ENCODE measurements around the gene PFDN4.

Gene PFDN4

DNA sequence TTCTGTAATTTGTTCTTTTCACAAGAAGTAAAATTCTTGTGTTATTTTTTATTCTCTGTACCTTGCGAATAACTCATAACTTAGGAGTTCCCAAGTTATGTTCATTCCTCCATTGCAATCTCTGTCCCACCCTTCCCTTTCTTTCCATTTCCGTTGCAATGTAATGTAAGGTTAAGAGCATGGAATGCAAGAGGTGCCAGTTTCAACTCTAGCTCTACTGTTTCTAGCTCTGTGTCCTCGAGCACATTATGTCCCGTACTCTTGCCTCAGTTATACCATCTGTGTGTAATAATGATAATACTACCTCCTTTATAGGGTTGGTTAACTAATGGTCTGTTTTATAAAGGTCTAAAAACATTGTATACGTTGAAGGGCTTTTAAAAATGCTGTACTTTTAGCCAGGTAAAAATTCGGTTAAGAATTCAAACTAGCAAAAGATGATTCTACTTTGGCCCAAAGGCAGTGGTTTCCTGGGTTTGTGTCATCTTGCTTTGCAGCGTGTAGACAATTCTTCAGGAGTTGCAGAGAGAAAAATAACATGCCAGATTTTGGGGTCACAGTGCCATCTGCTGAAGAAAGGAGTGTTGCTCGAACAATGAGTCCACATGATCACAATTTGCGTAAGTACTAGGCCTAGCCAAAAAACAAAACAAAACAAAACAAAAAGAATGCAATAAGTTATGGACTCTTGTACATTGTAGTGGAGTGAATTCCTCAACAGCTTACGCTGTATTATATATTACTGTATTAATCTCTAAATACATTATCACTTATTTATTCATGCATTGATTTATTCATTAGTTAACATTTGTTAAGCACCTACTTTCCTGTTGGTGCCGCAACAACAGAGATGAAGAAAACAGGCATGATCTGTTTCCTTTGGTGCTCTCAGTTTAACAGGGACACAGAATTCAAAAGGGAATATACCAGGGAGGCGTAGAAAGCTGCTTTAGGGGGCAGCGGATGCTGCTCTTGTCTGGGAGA is 10.0 kb upstream of the PFDN4 start:
- Histone ChIP-seq H4K20me1 (ENCODE audit: insufficient read depth) (no peaks in the 10 kb centered on the region), H3K9ac (no peak overlapping the region), H3K27ac (no peak overlapping the region), H3K4me1 (ENCODE audit: low read depth, poor library complexity, severe bottlenecking) (peaks cover 7% of the 10 kb centered on the region), H3K4me2 (no peak overlapping the region), H3K79me2 (ENCODE audit: insufficient read depth, low read depth) (no peaks in the 10 kb centered on the region), H3K4me3 (IDR thresholded peaks at IDR 0.05; ENCODE audit: insufficient read depth, low read depth, low read length) (no peak overlapping the region), H3K27me3 (ENCODE audit: insufficient read depth, low read depth) (no peaks in the 10 kb centered on the region), H2AFZ (ENCODE audit: low read depth) (no peak overlapping the region), H3K36me3 (ENCODE audit: insufficient read depth) (no peaks in the 10 kb centered on the region)
- TF ChIP-seq, protein P1, sequence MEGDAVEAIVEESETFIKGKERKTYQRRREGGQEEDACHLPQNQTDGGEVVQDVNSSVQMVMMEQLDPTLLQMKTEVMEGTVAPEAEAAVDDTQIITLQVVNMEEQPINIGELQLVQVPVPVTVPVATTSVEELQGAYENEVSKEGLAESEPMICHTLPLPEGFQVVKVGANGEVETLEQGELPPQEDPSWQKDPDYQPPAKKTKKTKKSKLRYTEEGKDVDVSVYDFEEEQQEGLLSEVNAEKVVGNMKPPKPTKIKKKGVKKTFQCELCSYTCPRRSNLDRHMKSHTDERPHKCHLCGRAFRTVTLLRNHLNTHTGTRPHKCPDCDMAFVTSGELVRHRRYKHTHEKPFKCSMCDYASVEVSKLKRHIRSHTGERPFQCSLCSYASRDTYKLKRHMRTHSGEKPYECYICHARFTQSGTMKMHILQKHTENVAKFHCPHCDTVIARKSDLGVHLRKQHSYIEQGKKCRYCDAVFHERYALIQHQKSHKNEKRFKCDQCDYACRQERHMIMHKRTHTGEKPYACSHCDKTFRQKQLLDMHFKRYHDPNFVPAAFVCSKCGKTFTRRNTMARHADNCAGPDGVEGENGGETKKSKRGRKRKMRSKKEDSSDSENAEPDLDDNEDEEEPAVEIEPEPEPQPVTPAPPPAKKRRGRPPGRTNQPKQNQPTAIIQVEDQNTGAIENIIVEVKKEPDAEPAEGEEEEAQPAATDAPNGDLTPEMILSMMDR (conservative IDR thresholded peaks at IDR 0.05; ENCODE audit: low read depth, low read length) = 0 out of 2 replicates have a peak, but pooled peaks have one; percentile 20

DNA sequence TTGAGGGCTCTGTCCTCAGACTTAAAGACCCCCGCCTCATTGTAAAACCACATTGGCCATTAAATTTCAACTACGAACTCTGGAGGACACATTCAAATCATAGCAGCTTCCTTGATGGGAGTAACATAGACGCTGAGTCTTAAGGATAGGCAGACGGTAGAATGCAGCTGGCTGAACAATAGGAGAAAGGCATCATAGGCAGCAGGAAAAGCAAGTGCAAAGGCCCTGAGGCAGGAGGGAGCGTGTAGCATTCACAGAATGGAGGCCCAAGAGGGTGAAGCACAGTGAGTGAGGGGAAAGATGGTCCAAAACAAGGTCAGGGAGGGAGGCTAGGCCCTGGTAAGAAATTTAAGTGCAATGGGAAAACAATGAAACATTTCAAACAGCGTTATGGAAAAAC is 8.6 kb upstream of the PFDN4 start:
- H3K4me2 ChIP-seq = no peak overlapping the region
- TF ChIP-seq, protein P1 (conservative IDR thresholded peaks at IDR 0.05; ENCODE audit: low read depth, low read length) = no peak
- no peak overlapping the region for H3K4me3 ChIP-seq (IDR thresholded peaks at IDR 0.05; ENCODE audit: insufficient read depth, low read depth, low read length)
- H3K9ac ChIP-seq = no peak overlapping the region
- H3K27ac ChIP-seq = no peak overlapping the region
- H2AFZ ChIP-seq (ENCODE audit: low read depth) = peak overlapping the region; percentile 44; the same call in 1 of the 2 replicates
- no peaks in the 10 kb centered on the region for H4K20me1 ChIP-seq (ENCODE audit: insufficient read depth)
- H3K79me2 ChIP-seq (ENCODE audit: insufficient read depth, low read depth) = no peaks in the 10 kb centered on the region
- peaks cover 7% of the 10 kb centered on the region for H3K4me1 ChIP-seq (ENCODE audit: low read depth, poor library complexity, severe bottlenecking)
- no peaks in the 10 kb centered on the region for H3K27me3 ChIP-seq (ENCODE audit: insufficient read depth, low read depth)
- H3K36me3 ChIP-seq (ENCODE audit: insufficient read depth) = no peaks in the 10 kb centered on the region

DNA sequence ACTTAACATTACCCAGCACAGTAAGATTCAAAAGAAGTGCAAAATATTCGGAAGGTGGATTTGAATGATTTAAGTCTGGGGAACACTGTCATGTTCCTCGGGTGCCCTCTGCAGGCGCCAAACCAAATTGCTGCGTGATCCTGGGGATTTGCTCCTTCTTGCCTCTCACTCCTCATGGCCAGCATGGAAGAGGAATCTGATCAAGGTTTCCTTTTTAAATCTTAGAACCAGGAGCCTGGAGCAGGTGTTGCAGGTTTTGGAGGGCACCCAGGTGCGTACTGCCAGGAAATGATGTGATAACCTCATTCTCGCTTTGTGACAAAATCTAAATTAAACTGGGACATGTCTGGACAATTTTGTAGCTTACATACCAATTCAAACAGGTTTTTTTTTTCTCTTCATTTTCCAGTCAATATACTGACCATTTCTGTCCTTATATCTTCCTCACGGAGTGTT is 8.1 kb upstream of the PFDN4 start:
- no peak overlapping the region for H3K27ac ChIP-seq
- TF ChIP-seq, protein P1 (conservative IDR thresholded peaks at IDR 0.05; ENCODE audit: low read depth, low read length) = peak; percentile 98
- peak overlapping the region; percentile 44; the same call in 1 of the 2 replicates for H2AFZ ChIP-seq (ENCODE audit: low read depth)
- no peaks in the 10 kb centered on the region for H3K36me3 ChIP-seq (ENCODE audit: insufficient read depth)
- H3K4me3 ChIP-seq (IDR thresholded peaks at IDR 0.05; ENCODE audit: insufficient read depth, low read depth, low read length) = no peak overlapping the region
- no peaks in the 10 kb centered on the region for H4K20me1 ChIP-seq (ENCODE audit: insufficient read depth)
- H3K4me1 ChIP-seq (ENCODE audit: low read depth, poor library complexity, severe bottlenecking) = peaks cover 7% of the 10 kb centered on the region
- no peaks in the 10 kb centered on the region for H3K27me3 ChIP-seq (ENCODE audit: insufficient read depth, low read depth)
- H3K79me2 ChIP-seq (ENCODE audit: insufficient read depth, low read depth) = no peaks in the 10 kb centered on the region
- no peak overlapping the region for H3K9ac ChIP-seq
- no peak overlapping the region for H3K4me2 ChIP-seq

GRCh38 chr20:54200487-54201267 is 7.2 kb upstream of the PFDN4 start:
- TF ChIP-seq, protein P1 (conservative IDR thresholded peaks at IDR 0.05; ENCODE audit: low read depth, low read length) = no peak
- Histone ChIP-seq H3K27me3 (ENCODE audit: insufficient read depth, low read depth) (no peaks in the 10 kb centered on the region), H3K79me2 (ENCODE audit: insufficient read depth, low read depth) (no peaks in the 10 kb centered on the region), H3K4me1 (ENCODE audit: low read depth, poor library complexity, severe bottlenecking) (peaks cover 7% of the 10 kb centered on the region), H3K4me2 (no peak overlapping the region), H4K20me1 (ENCODE audit: insufficient read depth) (no peaks in the 10 kb centered on the region), H3K9ac (no peak overlapping the region), H2AFZ (ENCODE audit: low read depth) (no peak overlapping the region), H3K27ac (no peak overlapping the region), H3K36me3 (ENCODE audit: insufficient read depth) (no peaks in the 10 kb centered on the region), H3K4me3 (IDR thresholded peaks at IDR 0.05; ENCODE audit: insufficient read depth, low read depth, low read length) (no peak overlapping the region)

Data from KMS-11 (cell line).